CD4-positive, alpha-beta T cell treated with Interleukin-2 at 100 ng/mL for 4 hours (primary cell): ENCODE data around the gene TEX38.
"Not testable (repeated sequence)": the region's sequence is repeated elsewhere in the genome, so short reads cannot be mapped to it uniquely, and the experiment has no call there.

Experiments
- DNase-seq: peaks from one replicate; pipeline ENCODE4 v3.0.0-alpha.2; 2020; ENCODE audit warnings: low spot score

Gene TEX38

GRCh38 chr1:46655848-46656247, 15.8 kb upstream of the TEX38 start:
- DNase-seq = no peak

DNA sequence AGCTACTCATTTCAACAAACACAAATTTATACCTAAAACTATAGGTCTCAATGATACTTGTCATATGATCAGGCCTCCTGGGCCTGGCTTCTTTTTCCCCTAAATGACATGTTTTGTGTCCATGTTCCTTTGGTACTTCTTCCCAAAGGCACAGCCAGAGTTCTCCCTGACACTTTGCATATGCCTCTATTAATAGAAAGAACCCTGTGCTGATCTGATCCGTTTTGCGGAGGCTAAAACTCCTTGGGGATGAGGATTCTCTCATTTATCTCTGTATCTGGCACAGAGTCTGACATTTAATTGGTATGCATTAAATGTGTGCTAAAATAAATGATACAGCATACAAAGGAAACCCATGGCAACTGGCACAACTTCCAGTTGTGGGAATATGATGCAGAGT, 15.0 kb upstream of the TEX38 start:
- no peak for DNase-seq

DNA sequence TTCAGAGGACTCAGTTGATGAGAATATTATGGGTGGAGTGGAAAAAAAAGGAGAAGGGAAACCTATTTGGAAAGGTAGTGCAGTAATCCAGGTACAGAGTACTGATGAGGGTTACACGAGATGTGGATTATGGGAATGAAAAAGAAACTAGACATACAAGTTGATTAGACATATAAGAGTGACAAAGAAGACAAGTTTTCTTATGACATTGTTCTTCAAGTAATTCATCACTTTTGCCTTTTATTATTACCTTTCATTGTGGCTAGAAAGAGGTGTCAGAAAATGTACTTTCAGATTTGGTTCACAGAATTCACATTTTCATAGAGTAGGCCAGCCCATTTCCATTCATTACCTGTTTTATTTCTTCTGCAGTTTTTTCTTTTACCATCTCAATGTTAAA, 13.9 kb upstream of the TEX38 start:
- DNase-seq = no peak

GRCh38 chr1:46659307-46659870, 12.3 kb upstream of the TEX38 start:
- no peak for DNase-seq

DNA sequence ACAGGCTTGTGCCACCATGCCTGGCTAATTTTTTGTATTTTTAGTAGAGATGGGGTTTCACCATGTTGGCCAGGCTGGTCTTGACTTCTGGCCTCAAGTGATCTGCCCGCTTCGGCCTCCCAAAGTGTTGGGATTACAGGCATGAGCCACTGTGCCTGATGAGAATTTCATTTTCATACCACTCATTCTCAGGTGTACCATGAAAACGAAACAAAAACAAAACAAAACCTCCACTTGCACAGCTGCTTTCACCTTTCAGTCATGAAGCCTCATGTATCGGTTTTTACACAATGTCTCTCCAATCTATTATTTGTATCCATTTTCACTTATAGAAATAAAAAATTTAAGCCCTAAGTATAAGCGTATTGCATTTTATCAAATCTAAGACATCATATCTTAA, 11.5 kb upstream of the TEX38 start:
- not testable (repeated sequence) for DNase-seq

DNA sequence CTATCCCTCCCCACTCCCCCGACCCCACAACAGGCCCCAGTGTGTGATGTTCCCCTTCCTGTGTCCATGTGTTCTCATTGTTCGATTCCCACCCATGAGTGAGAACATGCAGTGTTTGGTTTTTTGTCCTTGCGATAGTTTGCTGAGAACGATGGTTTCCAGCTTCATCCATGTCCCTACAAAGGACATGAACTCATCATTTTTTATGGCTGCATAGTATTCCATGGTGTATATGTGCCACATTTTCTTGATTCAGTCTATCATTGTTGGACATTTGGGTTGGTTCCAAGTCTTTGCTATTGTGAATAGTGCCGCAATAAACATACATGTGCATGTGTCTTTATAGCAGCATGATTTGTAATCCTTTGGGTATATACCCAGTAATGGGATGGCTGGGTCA, 8.7 kb upstream of the TEX38 start:
- not testable (repeated sequence) for DNase-seq

DNA sequence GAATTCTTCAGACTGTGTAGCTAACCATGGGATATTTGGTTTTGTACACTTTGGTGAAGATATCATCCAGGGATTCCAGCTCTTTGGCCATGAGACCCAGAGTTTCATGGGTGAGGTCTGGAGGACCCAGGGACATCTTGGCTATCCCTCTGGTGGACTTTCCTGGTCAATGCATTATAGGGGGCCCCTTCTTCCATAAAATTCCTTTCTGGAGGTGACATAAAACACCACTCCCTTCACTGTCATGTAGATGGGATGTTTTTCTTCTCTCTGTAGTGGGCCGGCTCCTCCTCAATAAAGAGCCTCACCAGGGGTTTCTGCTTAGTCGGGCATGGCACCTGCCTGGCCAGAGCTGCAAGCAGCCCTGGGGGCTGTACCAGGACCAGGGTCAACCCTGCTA, 5.7 kb upstream of the TEX38 start:
- no peak for DNase-seq

DNA sequence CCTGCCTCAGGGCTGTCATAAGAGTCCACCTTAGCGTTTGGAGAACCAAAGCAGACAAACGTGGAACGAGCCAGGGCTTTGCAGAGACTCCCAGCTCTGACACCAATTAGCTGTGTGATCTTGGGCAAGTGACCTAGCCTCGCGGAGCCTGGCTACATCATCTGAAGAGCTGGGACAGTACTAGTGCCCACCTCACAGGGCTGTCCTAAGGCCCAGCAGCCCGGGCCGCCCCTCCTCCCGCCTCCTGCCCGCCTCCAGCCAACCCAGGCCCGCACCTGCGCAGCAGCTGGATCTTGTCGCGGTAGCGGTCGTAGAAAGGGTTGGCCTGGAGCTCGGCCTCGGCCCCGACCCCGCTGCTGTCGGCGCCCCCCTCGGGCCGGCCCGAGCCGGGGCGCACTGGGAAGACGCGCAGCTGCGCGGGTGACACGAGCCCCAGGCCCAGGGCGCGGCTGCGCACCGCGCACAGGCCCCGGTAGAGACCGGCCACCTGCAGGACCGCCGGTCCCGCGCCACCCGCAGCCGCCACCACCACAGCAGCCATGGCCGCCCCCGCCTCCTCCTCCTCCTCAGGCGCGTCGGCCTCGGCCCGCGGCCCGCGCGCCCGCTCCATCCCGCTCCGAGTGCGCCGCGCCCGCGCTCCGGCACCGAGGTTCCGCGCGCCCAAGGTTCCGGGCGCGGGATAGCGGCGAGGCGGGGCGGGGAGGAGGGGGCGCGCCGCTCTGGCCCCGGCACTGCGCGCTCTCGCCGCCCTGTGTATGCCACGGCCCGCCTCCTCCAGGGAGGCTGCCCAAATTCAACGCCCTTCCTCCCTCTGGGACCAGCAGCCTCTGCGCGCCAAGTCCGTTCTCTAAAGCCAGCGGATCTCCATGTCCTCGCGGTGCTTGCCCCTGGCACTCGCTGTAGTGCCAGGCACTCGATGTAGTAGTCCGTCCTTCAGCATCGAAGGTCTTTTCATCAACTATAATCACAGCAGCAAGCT, 3.6 kb upstream of the TEX38 start, which contains the start of gene ATPAF1:
ATPAF1 (minus strand) TSS at position 583 of the 979 bp plus-strand sequence; CDS start at position 541, 42 bp downstream.
- peak; percentile 60 for DNase-seq

DNA sequence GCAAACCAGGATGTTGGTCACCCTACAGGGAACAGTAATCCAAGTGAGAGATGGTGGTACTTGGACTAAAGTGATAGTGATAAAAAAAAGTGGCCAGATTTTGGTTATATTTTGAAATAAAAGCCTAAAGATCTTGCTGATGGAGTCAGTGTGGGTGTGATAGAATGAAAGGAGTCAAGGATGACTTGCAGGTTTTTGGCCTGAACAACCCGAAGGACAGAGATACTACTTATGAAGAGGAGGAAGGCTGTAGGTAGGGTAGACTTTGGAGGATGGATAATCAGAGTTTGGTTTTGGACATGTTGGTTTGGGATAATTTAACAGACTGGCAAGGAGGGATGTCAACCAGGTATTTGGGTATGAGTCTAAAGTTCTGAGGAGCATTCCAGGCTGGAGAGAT, 1.5 kb upstream of the TEX38 start:
- no peak for DNase-seq

DNA sequence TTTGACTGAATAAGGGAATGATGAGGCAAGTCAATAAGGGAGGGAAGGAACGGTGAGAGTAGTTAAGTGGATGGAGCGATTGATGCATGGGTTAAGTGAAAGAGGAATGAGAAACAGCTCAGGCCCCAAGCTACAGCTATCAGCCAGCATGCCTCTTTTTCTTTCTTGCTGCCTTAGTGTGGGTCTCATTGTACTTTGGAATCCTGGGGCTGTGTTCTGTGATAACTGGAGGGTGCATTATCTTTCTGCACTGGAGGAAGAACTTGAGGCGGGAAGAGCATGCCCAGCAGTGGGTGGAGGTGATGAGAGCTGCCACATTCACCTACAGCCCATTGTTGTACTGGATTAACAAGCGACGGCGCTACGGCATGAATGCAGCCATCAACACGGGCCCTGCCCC, 1.0 kb downstream of the TEX38 start:
- no peak for DNase-seq

GRCh38 chr1:46673749-46674182, 2.1 kb downstream of the TEX38 start:
- DNase-seq = no peak

GRCh38 chr1:46675549-46676314, 4.1 kb downstream of the TEX38 start:
- DNase-seq = peak; percentile 41

DNA sequence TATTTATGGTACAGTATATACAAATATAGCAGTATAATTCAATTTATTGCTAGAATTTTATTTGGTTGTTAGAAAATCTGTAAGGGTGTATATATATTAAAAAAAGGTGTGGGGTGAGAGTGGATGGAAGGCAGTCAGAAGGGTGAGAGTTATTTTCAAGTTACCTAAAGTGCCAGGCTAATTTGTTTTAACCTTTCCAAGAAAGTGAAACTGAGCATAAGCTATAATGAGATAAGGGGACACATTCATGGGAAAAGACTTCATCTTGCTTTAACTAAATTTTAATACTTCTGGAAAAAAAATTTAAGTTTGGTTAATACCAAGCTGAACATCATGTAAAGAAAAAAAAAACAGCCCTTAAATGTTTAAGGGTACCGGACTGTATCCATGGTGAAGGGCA, 4.9 kb downstream of the TEX38 start:
- DNase-seq = no peak

GRCh38 chr1:46677339-46677738, 5.7 kb downstream of the TEX38 start:
- no peak for DNase-seq

DNA sequence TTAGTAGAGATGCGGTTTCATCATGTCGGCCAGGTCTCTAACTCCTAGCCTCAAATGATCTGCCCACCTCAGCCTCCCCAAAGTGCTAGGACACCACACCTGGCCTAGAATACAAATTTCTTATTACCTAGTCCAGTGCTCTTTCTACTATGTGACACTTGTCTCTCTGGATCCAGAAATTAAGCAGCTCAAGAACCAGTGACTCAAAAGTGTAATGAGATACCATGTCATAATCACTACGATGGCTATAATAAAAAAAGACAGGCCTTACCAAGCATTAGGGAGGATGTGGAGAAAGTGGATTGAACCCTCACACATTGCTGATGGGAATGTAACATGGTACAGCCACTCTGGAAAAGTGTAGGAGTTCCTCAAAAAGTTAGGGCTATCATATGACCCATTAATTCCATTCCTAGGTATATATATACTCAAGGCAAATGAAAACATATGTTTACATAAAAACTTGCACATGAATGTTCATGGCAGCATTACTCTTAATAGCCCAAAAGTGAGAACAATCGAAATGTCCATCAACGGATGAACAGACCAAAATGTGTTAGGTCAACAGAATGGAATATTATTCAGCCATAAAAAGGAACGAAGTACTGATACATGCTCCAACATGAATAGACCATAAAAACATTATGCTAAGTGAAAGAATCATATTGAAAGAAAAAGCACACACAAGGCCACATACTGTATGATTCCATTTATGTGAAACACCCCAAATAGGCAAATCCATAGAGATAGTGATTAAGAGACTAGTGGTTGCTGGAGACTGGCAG, 8.3 kb downstream of the TEX38 start:
- DNase-seq = no peak

- no peak for DNase-seq
Observed at GRCh38 chr1:46681333-46682034, 9.8 kb downstream of the TEX38 start.

DNA sequence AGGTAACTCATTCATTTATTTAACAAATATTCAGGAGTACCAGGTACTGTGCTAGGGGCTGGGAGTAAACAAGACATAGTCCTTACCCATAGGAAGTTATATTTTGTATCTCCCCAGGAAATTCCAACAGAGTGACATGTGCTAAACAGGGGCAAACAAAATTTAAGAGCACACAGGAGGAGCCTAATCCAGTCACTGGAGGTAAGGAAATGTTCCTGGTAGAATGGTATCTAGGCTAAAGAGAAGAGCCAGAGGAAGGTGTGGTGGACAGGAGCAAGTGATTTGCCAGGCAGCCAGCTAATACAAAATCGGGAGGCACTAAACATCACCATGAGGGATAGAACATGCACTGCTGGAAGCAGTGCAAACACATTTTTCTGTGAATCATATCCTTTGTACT, 10.4 kb downstream of the TEX38 start:
- DNase-seq = no peak

DNA sequence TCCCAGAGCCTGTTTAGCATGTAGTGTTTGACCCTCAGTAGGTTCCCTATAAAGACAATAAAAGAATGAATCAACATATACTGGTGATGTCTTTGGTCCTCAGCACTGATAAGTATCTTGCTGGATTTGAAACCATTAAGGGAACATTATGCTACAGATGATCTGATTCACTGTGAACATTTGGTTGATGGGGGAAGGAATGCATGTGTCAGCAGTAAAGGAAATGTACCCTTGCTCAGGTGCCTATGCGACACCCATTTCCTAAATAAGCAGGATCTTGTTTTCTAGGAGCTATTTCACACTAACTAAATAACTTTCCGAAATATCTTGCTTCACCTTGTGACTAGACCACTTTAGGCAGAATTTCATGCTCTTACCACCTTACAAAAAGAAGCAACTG, 13.0 kb downstream of the TEX38 start:
- DNase-seq = no peak

DNA sequence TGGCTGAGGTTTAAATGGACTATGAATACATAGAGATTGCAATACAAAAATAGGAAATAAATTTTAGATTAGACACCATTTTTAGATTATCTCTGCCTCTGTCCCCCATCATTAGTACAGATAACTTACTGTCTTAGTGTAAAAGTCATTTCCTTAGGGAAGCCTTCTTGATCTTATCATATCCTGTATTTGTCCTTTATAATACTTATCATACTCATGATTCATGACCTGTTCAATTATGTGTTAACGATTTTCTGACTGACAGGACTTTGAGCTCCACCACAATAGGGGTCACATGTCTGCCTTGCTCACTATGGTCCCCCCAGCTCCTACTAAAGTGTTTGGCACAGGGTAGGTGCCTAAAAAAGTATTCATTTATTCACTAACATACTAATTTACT, 14.6 kb downstream of the TEX38 start:
- DNase-seq = no peak

- DNase-seq = no peak
Observed at GRCh38 chr1:46687093-46687659, 15.5 kb downstream of the TEX38 start.
